ENCODE measurements around the gene FAM25A.

The FAM25A gene

DNA sequence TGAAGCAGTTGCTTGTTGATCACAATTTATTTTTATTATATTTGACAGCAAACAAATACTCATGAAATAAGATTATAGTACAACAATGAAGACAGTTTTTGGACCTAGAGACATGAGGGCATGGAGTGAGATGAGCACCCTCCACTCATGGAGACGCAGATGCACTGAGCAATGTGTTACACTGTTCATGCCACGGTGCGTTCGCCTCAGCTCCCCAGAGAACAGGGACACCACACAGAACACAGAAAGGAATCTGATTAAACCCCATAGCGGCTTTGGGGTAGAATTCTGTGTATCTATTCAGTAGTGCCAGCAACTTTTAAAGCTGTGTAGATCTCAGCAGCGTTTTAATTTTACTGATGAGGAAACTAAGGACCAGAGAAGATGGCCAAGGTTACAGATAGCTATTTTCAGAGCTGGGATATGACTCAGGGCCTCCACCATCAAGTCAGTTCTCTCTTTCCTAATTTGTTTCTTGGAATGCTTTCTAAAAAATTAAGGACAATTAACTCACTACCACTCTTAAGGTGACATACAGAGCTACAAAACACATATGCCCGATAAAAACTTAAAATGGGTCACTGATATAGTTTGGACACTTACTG, 33.6 kb downstream of the FAM25A start:
- no peak overlapping the region for H3K4me3 ChIP-seq (ENCODE audit: low read length)
- DNase-seq (ENCODE audit: low read depth, low spot score) = no peak

DNA sequence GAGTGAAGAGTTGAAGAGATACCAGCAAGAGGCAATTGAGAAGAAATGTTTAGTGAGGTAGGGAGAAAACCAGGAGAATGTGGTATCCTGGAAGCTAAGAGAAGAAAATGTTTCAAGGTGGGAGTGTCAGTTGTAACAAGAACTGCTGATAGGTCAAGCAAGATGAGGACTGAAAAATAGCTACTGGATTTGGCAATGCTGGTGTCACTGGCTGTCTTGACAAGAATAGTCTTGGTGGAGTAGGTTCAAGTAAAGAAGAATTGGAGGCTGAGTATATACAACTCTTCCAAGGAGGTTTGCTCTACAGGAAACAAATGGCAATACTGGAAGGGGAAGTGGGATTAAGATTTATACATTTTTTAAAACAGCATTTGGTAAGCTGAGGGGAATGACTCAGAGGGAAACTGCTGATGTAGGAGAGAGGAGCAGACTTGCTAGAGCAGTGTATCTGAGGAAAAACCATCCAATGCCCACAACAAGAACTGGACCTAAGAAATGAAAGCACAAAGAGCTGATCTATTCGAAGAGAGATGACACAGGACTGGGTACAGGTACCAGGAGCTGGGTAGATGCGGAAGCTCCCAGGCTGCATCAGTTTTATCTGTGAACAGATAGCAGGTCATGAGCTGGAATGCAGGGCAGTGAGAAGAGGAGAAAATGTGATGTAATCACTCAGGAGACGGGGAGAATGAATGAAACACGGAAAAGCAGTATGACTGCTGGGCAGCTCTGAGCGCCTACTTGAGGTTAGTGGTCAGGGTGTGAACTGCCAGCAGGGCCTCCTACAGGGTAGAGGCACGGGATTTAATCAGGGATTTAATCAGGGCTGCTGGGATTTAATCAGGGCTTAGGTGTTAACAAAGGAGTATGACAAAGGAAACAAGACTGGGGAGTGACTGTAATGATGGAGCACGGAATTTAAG, 34.5 kb downstream of the FAM25A start:
- DNase-seq (ENCODE audit: low read depth, low spot score) = no peak
- no peak overlapping the region for H3K4me3 ChIP-seq (ENCODE audit: low read length)

DNA sequence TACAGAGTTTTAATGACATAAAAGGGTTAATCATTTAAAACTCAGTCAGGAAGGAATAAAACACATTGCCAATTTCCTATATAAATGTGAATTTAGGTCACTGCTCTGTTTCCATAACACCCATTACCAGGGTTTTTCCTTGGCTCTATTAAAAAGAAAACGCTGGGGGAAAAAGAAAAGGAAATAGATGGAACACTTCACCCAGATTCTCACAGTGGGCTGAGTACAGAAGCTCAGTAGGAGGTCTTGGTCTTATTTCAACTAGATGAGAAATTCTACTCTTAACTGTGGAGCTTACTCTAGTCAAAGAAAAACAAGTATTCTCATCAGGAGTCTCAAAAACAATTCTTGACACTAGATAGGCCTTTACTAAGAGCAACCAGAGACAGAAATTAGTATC, 38.1 kb downstream of the FAM25A start:
- no peak overlapping the region for H3K4me3 ChIP-seq (ENCODE audit: low read length)
- DNase-seq (ENCODE audit: low read depth, low spot score) = no peak

- H3K4me3 ChIP-seq (ENCODE audit: low read length) = no peak overlapping the region
- DNase-seq (ENCODE audit: low read depth, low spot score) = no peak
Measured at GRCh38 chr10:87059401-87059800, 39.3 kb downstream of the FAM25A start.

- DNase-seq (ENCODE audit: low read depth, low spot score) = no peak
- H3K4me3 ChIP-seq (ENCODE audit: low read length) = no peak overlapping the region
Measured at GRCh38 chr10:87060280-87060928, 40.3 kb downstream of the FAM25A start.

- H3K4me3 ChIP-seq (ENCODE audit: low read length) = no peak overlapping the region
- DNase-seq (ENCODE audit: low read depth, low spot score) = no peak
Measured at GRCh38 chr10:87064651-87065050, 44.6 kb downstream of the FAM25A start.

DNA sequence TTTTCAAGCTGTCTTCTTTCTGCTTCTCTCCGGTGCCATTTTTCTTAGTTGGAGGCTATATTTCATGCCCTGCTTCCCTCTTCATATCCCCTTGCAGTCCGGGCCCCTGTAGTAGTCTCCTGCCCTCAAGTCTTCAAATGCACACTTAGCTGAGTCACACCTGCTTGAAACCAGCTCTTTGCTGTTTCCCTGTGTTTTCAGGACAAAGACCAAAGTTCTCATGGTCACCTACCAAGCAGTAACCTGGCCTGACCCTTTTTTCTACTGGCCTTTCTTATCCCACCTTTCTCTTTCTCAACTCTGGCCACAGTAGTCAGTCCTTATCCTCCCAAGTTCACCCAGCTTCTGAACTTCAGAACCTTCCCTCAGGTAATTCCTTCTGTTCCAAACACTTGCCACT, 46.1 kb downstream of the FAM25A start:
- H3K4me3 ChIP-seq (ENCODE audit: low read length) = no peak overlapping the region
- DNase-seq (ENCODE audit: low read depth, low spot score) = no peak

GRCh38 chr10:87066865-87067264, 46.8 kb downstream of the FAM25A start:
- H3K4me3 ChIP-seq (ENCODE audit: low read length) = no peak overlapping the region
- no peak for DNase-seq (ENCODE audit: low read depth, low spot score)

- DNase-seq (ENCODE audit: low read depth, low spot score) = no peak
- H3K4me3 ChIP-seq (ENCODE audit: low read length) = no peak overlapping the region
Measured at GRCh38 chr10:87068281-87068680, 48.2 kb downstream of the FAM25A start.

- DNase-seq (ENCODE audit: low read depth, low spot score) = no peak
- H3K4me3 ChIP-seq (ENCODE audit: low read length) = no peak overlapping the region
Measured at GRCh38 chr10:87072449-87072848, 52.4 kb downstream of the FAM25A start.

Data from Jurkat, Clone E6-1 (cell line).